LoVo (cell line): ENCODE measurements around the gene CNST.
A peak's percentile ranks its signal among the peaks of the same experiment; 100 is the strongest.
"Not testable (repeated sequence)": the region's sequence is repeated elsewhere in the genome, so short reads cannot be mapped to it uniquely, and the experiment has no call there.

Experiments used
- DNase-seq: peaks from one replicate; pipeline ENCODE4 v3.0.0-alpha.2; 2016; ENCODE audit warnings: low spot score

The CNST gene

GRCh38 chr1:246559310-246559709, 6.9 kb upstream of the CNST start:
- DNase-seq, result no peak

DNA sequence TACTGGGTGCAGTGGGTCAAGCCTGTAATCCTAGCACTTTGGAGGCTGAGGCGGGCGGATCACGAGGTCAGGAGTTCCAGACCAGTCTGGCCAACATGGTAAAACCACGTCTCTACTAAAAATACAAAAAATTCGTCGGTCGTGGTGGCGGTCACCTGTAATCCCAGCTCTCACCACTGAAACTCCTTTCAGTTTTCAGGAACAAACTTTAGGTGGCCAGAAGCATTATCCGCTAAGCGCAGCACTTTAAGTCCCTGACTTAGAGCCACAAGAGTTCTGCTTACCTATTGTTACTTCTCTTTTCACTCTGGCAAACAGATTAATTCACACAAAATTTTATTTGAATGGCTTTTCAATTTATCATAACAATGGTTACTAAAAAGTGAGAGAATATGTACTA, 5.4 kb upstream of the CNST start:
- DNase-seq, result not testable (repeated sequence)

DNA sequence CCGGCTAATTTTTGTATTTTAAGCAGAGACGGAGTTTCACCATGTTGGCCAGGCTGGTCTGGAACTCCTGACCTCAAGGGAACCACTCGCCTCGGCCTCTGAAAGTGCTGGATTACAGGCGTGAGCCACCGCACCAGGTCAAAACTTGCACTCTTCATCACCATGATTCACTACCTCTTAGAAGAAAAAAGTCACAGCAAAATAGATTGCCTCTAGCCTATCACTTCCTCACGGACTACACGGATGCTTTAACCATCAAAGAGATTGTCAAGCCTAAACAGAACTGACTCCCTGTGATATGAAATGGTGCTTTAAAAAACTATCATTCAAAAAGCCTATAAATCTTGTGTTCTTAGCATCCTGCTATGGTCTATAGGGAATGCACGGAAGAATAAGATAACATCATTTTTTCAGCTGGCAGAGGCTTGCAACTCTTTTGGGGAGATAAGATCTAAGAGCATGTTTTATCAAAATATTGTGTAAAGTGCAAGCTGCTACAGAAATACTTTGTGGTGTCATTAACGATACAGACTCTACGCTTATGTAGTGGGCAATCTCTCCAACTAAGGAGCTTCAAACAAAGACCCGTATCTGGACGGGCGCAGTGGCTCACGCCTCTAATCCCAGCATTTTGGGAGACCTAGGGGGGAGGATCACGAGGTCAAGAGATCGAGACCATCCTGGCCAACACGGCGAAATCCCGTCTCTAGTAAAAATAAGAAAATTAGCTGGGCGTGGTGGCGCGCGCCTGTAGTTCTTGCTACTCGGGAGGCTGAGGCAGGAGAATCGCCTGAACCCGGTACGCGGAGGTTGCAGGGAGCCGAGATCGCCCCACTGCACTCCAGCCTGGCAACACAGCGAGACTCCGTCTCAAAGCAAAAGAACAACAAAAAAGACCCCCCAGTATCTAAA, 1.2 kb upstream of the CNST start:
- no peak for DNase-seq

DNA sequence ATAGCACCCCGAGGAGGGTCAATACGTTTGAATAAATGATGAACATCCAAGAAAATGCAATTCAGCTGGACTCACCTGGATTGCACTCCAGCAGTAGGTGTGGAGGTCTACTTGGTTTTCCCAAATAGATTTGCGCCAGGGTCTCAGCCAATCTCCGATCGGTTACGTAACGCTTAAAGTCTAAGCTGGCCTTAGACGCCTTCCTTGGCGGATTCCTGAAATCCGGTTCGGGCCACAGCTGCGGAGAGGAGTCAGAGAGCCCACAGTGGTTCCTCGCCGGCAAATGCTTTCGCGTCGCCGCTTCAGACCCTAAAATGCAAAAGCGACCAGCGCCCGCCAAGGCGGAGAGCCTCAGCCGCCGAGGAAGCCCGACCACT, 517 bp upstream of the CNST start:
- peak; percentile 42 for DNase-seq

GRCh38 chr1:246566813-246567645, 773 bp downstream of the CNST start:
- peak; percentile 30 for DNase-seq

- no peak for DNase-seq
Measured at GRCh38 chr1:246567646-246568235, 1.5 kb downstream of the CNST start.

DNA sequence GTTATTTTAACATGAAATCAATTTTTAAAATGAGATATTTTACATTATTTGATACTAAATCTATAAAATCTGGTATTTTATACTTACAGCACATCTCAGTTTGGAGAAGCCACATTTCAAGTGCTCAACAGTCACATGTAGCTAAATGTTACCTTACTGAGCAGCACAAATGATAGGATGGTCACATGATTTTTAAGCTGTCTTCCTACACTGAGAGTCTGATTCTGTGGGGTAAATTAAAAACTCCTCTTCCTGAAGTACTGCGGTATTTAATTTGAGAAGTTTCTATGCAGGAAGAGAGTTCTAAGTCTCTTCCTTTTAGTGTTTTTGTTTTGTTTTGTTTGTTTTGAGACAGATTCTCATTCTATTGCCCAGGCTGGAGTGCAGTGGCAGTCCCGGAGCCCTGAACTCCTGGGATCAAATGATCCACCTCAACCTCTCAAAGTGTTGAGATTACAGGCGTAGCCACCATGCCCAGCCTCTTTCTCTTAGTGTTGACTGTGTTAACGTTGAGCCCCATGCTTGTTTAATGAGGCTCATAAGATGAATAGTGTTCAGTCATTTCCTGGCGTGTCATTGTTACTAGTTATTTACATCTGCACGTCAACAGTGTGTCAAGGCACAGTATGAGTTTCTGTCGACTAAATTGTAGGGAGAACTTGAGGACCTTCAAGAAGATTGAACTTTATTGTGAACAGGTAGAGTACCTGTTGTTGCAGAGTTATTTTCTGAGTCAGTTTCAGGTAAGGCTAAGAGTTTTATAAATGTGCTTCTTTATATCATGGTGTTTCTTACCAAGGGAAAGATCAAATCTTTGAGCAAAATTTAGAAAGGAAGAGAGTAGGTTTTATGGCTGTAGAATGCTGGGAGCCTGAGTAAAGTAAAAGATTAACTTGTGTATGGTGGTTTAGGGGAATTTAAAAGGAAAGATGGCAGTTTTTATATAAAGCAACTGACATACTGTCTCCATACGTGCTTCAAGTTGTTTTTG, 3.3 kb downstream of the CNST start:
- DNase-seq, result no peak

DNA sequence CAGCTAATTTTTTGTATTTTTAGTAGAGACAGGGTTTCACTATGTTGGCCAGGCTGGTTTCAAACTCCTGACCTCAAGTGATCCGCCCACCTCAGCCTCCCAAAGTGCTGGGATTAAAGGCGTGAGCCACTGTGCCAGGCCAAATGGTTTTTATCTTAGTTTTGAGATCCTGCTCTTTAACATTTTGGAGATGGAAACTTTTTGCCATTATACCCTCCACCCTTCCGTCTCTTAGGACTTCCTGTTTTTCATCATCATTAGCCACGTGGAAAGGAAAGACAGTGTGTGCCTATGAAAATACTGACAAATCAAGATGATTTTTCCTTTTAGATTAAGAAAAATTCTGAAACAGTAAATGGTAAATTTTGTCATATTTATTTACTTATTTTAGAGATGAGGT, 5.1 kb downstream of the CNST start:
- DNase-seq, result not testable (repeated sequence)

DNA sequence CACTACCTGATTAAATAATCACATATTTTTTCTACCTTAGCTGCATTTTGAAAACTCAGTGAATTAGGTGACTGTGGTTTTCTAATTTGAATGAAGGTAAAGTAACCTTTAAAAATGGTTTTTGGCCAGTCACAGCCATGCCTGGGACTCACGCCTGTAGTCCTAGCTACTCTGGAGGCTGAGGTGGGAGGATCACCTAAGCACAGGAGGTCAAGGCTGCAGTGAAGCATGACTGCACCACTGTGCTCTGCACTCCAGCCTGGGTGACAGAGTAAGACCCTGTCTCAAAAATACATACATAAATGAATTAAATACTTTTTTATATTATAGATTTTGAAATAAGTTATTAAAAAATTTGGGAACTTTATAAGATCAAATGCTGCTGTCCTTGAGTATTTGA, 5.7 kb downstream of the CNST start:
- DNase-seq, result no peak

DNA sequence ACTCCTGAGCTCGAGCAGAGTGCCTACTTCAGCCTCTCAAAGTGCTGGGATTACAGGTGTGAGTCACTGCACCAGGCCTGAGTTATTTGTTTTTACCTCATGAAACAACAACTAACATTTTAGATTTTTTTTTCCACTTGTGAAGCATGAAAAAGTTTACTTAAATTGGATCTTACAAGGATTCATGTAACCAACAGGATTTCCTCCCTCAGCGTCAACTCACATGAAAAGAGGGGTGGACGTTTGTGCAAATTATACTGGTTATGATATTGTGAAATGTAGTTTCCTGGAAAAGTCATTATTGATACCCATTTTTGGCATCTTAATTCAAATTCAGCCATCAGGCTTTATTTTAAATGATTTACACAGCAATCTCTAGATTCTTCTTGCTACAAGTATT, 6.5 kb downstream of the CNST start:
- DNase-seq, result no peak

DNA sequence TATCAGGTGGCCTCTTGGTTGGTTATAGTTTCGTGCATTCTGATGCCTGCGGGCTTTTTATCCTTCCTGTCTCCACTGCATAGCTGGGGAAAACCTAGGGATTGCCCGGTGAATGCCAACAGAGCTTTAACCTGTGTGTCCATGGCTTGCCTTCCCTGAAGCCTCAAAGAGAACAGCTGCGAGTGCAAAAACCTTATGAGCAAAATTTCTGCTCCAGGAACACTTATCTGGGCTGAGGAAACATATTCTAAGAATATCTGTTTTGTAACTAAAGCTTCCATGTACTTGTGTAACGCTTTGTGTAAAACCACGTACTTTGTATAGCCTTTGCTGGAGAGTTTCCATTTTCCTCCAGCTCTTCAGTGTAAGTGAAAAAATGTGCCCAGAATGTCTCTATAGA, 7.2 kb downstream of the CNST start:
- no peak for DNase-seq

- no peak for DNase-seq
Measured at GRCh38 chr1:246576709-246577032, 10.4 kb downstream of the CNST start.

DNA sequence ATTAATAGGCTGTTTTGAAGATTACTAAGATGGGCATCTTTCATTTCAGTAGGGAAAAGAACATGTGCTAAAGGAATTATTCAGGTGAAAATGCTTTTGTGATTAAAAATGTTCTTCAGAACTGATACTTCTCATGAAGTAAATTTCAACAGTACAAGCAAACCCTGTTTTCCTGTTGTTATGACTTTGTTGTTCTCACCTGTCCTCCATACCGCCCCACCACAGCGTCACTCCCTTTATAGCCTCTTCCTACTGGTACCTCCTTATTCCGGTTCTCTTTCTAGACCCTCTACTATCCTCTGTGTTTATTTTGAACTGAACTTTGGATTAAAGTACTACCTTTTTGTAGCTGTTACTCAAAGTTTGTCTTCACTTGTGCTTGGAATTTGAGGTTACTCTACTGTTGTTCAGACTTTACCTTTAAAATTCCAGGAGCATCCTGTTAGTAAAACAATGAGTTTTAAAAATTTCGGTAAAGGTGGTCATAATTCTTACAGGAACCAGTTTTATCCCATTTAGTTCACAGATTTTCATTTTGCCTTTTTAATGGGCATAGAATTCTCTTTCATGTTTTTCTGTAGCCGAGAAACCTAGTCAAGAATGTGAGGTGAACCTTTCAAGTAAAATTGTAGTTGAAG, 10.9 kb downstream of the CNST start:
- DNase-seq, result no peak

GRCh38 chr1:246577720-246578106, 11.5 kb downstream of the CNST start:
- DNase-seq, result no peak

DNA sequence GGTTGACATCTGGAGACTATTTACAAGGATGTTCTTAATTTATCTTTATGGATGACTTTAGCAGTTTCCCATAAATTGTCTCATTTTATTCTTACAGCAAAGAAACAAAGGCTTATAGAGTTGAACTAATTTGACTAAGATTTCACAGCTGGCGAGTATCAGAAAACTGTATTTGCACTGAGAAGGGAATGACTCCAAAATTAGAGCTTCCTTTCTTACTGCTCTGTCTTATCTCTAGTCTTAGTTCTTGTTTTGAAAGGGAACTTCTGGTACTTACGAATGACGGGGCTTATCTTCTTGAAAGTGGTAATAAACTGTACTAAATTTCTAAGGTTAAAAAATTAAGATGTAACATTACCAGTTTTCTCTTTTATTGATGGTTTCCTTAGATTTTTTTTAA, 13.6 kb downstream of the CNST start:
- no peak for DNase-seq

DNA sequence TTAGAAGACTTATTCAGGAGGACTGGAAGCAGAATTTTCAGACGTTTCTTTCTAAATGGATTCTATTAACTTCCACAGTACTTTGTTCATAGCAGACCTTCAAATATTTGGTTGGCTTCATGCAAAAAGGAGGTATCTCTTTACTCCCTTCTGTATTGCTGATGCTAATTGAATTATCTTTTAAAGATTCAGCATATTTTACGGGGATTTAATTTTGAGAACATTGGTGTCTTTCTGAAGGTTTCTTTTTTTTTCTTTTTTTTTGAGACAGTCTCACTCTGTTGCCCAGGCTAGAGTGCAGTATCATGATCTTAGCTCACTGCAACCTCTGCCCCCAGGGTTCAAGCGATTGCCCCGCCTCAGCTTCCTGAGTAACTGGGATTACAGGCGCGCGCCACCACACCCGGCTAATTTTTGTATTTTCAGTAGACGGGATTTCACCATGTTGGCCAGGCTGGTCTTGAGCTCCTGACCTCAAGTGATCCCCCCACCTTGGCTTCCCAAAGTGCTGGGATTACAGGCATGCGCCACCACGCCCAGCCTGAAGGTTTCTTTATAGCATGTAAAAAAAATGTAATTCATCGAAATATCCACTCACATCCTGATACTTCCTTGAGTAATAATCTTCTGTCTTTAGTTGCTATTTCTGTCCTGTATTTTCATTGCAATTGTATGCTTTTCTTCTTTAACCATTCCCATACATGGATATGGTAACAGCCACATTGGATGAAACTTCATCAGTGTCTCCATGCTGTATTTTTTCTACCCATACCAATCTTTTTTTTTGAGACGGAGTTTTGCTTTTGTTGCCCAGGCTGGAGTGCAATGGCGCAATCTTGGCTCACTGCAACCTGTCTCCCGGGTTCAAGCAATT, 14.5 kb downstream of the CNST start:
- no peak for DNase-seq

DNA sequence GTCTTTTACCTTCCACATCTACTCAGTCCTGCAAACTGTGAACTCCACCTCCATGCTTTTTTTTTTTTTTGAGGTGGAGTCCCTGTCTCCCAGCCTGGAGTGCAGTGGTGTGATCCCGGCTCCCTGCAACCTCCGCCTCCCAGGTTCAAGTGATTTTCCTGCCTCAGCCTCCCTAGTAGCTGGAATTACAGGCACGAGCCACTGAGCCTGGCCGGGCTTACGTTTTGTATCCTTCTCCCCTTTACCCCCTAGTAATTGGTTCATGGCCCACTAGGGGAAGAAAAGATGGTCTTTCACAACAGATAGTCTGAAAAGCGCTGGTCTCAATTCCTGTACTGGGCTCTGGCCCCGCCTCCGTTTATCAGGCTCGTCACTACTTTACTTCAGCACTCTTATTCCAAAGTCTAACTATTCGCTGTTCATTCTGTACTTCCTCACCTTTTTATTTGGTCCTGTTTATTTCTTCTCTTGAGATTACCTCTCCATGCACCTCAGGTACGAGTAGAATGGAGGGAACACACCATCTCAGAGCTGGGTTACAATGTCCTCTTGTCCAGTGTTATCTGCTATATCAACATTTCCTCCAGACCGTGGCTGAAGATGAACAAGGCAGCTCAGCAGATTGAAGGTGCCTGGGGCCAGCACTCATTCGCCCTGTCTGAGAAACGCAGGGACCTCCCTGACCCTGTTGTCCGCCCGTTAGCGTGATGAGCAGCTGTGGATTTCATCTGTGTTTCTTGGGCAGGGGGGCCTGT, 16.2 kb downstream of the CNST start:
- DNase-seq, result no peak

GRCh38 chr1:246583056-246583440, 16.8 kb downstream of the CNST start:
- DNase-seq, result no peak

- DNase-seq, result peak; percentile 34
Measured at GRCh38 chr1:246583448-246584185, 17.4 kb downstream of the CNST start.
